Left lung (tissue), 10 donors: ENCODE measurements around the gene DNAH10. TPM values are rescaled to one million over a fixed set of nuclear protein-coding genes. Genes with fewer than 3 reads are reported as not detected.

Source experiments
- ATAC-seq: fragments of 200-7000 bp; cut with Tn5 transposase; one replicate; pipeline ENCODE4 v1.9.1; 2020; ENCODE audit warnings: moderate library complexity
- DNase-seq, 4 donors: peaks; one replicate each; pipeline ENCODE4 v3.0.0-alpha.2; 2013 to 2020
- H3K27ac ChIP-seq, 2 donors: fragments of 200-600 bp; sonication (generic) in 1 of 2; one replicate each; pipeline versions ENCODE4 v1.5.0 to v1.8.0; 2020 to 2021
- H3K27me3 ChIP-seq, 2 donors: fragments of 200-600 bp; sonication (generic) in 1 of 2; one replicate each; pipeline versions ENCODE4 v1.5.0 to v1.8.0; 2020 to 2021
- H3K36me3 ChIP-seq, 2 donors: fragments of 200-600 bp; sonication (generic) in 1 of 2; one replicate each; pipeline versions ENCODE4 v1.5.0 to v1.8.0; 2020 to 2021
- H3K4me1 ChIP-seq, 2 donors: fragments of 200-600 bp; one replicate each; pipeline ENCODE4 v1.8.0; 2021
- H3K4me3 ChIP-seq, 2 donors: fragments of 200-600 bp; sonication (generic) in 1 of 2; one replicate each; pipeline versions ENCODE4 v1.5.0 to v1.8.0; 2020 to 2021; ENCODE audit warnings: mild to moderate bottlenecking in 1 of 2
- H3K9me3 ChIP-seq, 2 donors: fragments of 200-600 bp; sonication (generic) in 1 of 2; one replicate each; pipeline versions ENCODE4 v1.5.0 to v1.8.0; 2020 to 2021
- CTCF ChIP-seq, 2 donors: fragments of 200-600 bp; sonication (generic) in 1 of 2; IDR thresholded peaks; one replicate each; pipeline versions ENCODE4 v1.5.0 to v1.8.0; 2021; ENCODE audit warnings: antibody characterized with exemption in 2 of 2
- intact Hi-C, 2 donors: fragments of 100-400 bp; cut with DNase I; formaldehyde crosslinking; loops; one replicate each; pipeline versions ENCODE4 v1.11.2 to v1.14.2; 2022
- polyA plus RNA-seq, 6 donors: library from polyadenylated mRNA; unstranded; fragments of 120-200 nt; gene quantifications; one replicate each; pipeline ENCODE4 v1.2.1, GENCODE V29; 2013; ENCODE audit not compliant: insufficient read length in 6 of 6
- total RNA-seq, 2 donors: library from RNA; stranded (reverse); fragmentation: NEBNext Ultra II Directional; extraction: Animal tissue kit (Norgen Biotek cat#: 25700); gene quantifications; one replicate each; pipeline ENCODE4 v1.2.1, GENCODE V29; 2021
- donor health status: DM: no; HTN: yes; CAD: no.
- donor health status: DM: no; HTN: no; CAD: no.

Gene DNAH10
- total and polyA plus RNA-seq, 8 donors, result 0.79 to 10.4 (median 6.5) TPM

- DNase-seq, result no peak
- Histone ChIP-seq H3K36me3 (no peaks in the 10 kb centered on the region), H3K9me3 (no peaks in the 10 kb centered on the region), H3K27ac (no peak overlapping the region), H3K27me3 (no peaks in the 10 kb centered on the region), H3K4me1 (no peaks in the 10 kb centered on the region), H3K4me3 (no peak overlapping the region)
- no peak for ATAC-seq
- intact Hi-C loops, result no loop called here
- TF ChIP-seq CTCF (IDR thresholded peaks at IDR 0.05), result no peak
These were observed 71.7 kb downstream of the DNAH10 start for GRCh38 chr12:123833830-123834229.

GRCh38 chr12:123834845-123835244, 72.7 kb downstream of the DNAH10 start:
- Histone ChIP-seq H3K4me1 (no peaks in the 10 kb centered on the region), H3K36me3 (no peaks in the 10 kb centered on the region), H3K4me3 (no peak overlapping the region), H3K27ac (no peak overlapping the region), H3K9me3 (no peaks in the 10 kb centered on the region), H3K27me3 (no peaks in the 10 kb centered on the region)
- intact Hi-C loops, result no loop called here
- ATAC-seq (no peak), DNase-seq (no peak)
- TF ChIP-seq CTCF (IDR thresholded peaks at IDR 0.05), result no peak

GRCh38 chr12:123836292-123836691, 74.2 kb downstream of the DNAH10 start:
- TF ChIP-seq CTCF (IDR thresholded peaks at IDR 0.05), result no peak
- intact Hi-C loops, result no loop called here
- Histone ChIP-seq H3K36me3 (no peaks in the 10 kb centered on the region), H3K4me1 (no peaks in the 10 kb centered on the region), H3K27me3 (no peaks in the 10 kb centered on the region), H3K27ac (no peak overlapping the region), H3K4me3 (no peak overlapping the region), H3K9me3 (no peaks in the 10 kb centered on the region)
- ATAC-seq (no peak), DNase-seq (no peak)

- Histone ChIP-seq H3K27me3 (no peaks in the 10 kb centered on the region), H3K4me1 (no peaks in the 10 kb centered on the region), H3K36me3 (no peaks in the 10 kb centered on the region), H3K9me3 (no peaks in the 10 kb centered on the region), H3K27ac (no peak overlapping the region), H3K4me3 (no peak overlapping the region)
- no peak for TF ChIP-seq CTCF (IDR thresholded peaks at IDR 0.05)
- DNase-seq (no peak), ATAC-seq (no peak)
- intact Hi-C loops, result no loop called here
These were observed 77.7 kb downstream of the DNAH10 start for GRCh38 chr12:123839826-123840225.

- Histone ChIP-seq H3K27ac (no peak overlapping the region), H3K4me1 (no peaks in the 10 kb centered on the region), H3K36me3 (no peaks in the 10 kb centered on the region), H3K4me3 (no peak overlapping the region), H3K27me3 (no peaks in the 10 kb centered on the region), H3K9me3 (no peaks in the 10 kb centered on the region)
- intact Hi-C loops, result no loop called here
- ATAC-seq, result no peak
- no peak for TF ChIP-seq CTCF (IDR thresholded peaks at IDR 0.05)
- no peak for DNase-seq
These were observed 78.8 kb downstream of the DNAH10 start for GRCh38 chr12:123840765-123841425.
